Mammary epithelial cell (primary cell): Measurements from ENCODE around the gene TSSC4.

Source experiments
- CTCF ChIP-seq, 2 donors: IDR thresholded peaks in 1 of 2; conservative IDR thresholded peaks in 1 of 2; 2 replicates each; pipeline ENCODE4 v1.5.1; 2011 to 2012; ENCODE audit warnings: inconsistent platforms in 2 of 2, low read length in 2 of 2, mild to moderate bottlenecking in 2 of 2, control low read depth in 1 of 2, low read depth in 1 of 2; ENCODE audit not compliant: insufficient read depth in 1 of 2; ENCODE audit errors: extremely low read depth in 1 of 2
- EZH2 ChIP-seq: IDR thresholded peaks from 2 replicates; pipeline ENCODE4 v1.6.1; 2012; ENCODE audit warnings: low read length, inconsistent platforms, borderline replicate concordance

- no peak for TF ChIP-seq CTCF (conservative IDR thresholded peaks at IDR 0.05 in 1 of 2, IDR thresholded peaks at IDR 0.05 in 1 of 2; ENCODE audit: extremely low read depth in 1 of 2, insufficient read depth in 1 of 2, low read depth in 1 of 2, low read length in 2 of 2)
- no peak for TF ChIP-seq EZH2
Observed at GRCh38 chr11:2389377-2390026, 11.0 kb upstream of the TSSC4 start.
